ENCODE measurements around the gene LARP4B. TPM values are rescaled to one million over a fixed set of nuclear protein-coding genes. Genes with fewer than 3 reads are reported as not detected.

Gene LARP4B
- total RNA-seq, 4 donors from 2014 or later = 51.2 to 60.8 (median 56.5) TPM

DNA sequence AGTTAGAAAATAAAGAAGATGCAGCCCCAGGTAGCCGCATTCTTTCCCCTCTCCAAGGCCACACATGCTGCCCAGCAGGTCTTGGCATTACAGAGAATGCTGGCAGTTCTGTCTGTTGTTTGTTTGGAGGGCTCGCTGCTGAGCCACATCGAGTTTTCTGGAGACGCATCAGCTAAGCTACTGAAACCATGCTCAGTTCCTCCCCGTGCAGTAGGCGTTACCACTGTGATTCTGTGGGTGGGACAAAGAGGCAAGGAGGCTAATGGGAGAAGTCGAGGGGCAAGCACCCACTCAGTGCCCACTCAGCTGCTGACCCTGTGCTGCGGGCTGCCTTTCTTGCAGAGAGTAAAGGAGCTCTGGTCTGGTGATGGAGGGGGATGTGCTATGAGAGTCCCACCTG, 41.3 kb upstream of the LARP4B start:
- TF ChIP-seq, protein P1, sequence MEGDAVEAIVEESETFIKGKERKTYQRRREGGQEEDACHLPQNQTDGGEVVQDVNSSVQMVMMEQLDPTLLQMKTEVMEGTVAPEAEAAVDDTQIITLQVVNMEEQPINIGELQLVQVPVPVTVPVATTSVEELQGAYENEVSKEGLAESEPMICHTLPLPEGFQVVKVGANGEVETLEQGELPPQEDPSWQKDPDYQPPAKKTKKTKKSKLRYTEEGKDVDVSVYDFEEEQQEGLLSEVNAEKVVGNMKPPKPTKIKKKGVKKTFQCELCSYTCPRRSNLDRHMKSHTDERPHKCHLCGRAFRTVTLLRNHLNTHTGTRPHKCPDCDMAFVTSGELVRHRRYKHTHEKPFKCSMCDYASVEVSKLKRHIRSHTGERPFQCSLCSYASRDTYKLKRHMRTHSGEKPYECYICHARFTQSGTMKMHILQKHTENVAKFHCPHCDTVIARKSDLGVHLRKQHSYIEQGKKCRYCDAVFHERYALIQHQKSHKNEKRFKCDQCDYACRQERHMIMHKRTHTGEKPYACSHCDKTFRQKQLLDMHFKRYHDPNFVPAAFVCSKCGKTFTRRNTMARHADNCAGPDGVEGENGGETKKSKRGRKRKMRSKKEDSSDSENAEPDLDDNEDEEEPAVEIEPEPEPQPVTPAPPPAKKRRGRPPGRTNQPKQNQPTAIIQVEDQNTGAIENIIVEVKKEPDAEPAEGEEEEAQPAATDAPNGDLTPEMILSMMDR (IDR thresholded peaks at IDR 0.05; ENCODE audit: low read depth) = no peak

DNA sequence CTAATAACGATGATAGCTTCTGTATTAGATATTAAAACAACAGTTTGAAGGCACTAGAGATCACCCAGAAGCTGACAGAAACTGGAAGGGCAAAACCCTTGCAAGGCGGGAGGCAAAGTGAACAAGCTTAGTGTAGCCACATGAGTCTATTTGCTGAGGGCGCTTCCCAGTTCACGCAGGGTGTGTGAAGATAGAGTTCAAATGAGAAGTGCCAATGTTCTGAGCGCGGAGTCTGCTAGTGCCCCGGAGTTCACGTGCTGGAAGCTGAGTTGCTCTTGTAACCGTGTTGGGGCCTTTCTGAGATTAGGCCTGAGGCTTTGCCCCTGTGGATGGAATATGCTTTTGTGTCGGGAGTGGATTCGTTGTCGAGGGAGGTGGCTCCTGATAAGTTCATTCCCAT, 40.1 kb upstream of the LARP4B start:
- TF ChIP-seq, protein P1 (IDR thresholded peaks at IDR 0.05; ENCODE audit: low read depth) = no peak

DNA sequence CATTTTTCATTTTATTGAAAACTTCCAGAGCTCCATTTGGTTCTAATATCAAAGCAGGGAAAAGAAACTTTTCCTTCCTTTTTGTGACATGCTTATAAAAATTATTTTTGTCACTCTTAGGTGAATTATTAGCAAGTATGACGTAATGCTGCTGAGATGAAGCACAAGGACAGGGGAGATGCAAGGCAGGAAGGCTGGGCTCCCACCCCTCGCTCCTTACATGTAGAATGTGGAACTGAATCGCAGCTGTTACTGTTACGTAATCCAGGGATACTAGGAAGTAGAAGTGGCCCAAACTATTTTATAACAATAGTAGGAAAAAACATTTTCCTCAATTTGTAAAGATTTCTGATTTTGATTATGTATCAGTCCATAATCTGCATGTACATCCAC, 39.6 kb upstream of the LARP4B start:
- TF ChIP-seq, protein P1 (IDR thresholded peaks at IDR 0.05; ENCODE audit: low read depth) = no peak

DNA sequence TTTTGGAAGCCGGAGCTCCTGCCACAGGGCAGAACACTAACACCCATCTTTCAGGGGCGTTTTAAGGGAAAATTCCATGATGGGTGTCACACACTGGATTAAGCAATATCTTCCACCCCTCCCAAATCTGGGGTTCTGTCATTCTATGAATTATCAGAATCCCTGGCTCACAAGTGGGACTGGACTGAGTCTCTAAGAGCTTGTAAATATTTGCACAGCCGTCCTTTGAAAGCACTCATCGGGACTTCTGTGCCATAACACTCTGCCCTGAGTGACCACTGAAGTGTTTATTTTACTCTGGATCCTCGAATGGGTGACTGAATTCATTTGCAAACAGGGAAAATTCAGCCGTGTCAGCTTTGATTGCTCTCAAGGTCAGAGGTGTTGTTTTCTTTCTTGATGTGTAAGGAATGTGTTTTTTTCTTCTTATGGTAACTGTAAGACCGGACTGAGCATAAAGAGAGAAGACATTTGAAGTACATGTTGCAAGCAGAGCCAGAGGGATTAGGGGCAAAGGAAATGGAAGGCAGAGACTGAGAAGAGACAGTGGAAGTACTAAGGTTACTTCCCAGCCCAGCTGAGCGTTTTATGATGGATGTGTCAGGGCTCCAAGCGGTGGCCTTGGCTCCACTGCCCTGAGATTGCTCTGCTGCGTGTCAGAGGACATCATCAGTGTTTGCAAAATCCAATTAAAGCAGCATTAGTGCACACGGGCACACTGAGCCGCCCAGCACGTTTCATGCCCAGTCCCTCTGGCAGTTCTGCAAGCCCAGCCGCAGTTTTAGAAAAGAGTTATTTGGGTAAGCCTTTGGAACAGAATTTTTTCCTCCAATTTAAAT, 39.0 kb upstream of the LARP4B start:
- TF ChIP-seq, protein P1 (IDR thresholded peaks at IDR 0.05; ENCODE audit: low read depth) = no peak

DNA sequence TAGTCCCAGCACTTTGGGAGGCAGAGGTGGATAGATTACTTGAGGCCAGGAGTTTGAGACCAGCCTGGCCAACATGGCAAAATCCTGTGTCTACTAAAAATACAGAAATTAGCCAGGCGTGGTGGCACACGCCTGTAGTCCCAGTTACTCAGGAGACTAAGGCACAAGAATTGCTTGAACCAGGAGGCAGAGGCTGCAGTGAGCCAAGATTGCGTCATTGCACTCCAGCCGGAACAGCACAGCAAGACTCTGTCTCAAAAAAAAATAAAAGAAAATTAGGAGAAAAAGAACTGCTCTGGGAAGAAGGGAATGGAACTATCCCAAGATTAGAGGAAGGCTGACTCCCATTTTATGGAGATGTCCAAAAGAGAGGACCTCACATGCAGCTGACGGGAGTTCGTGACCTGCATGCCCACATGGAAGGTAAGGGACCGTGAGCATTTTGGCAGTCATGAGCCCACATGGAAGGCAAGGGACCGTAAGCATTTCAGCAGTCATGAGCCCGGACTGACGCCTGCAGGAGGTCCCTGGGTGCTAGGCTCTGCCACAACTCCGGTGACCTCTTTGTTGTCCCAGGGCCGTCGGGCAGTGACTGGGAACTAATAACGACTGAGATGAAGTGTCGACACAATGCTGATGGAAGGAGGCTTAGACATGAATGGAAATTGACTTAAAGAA, 38.1 kb upstream of the LARP4B start:
- TF ChIP-seq, protein P1 (IDR thresholded peaks at IDR 0.05; ENCODE audit: low read depth) = no peak

DNA sequence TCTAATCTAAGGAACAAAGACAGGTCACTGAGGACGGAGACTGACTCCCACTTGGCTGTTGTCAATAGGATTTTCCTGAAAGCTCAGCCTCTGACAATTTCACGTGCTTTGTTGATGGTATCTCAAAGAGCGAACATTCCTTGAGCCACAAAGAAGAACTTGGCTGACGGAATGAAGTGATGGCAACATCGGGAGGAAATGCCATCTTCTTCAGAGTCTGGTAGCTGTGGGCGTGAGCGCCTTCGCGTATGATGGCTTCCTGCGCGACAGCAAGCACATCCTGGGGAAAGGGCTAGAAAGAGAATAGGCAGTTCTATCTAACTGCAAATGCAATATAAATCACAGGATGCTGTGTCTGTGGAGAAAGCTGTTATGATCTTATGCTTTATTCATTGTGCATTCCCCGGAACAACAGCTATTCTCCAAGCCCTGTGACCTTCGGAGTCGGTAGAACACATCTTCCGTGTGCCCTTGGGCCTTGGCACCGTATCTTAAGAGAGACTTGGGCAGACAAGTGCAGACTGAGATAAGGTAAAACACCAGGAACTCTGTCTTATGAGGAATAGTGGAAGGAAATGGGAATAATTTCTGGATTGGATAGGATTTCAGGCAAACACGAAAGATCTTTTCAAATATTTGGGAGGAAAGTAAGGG, 37.2 kb upstream of the LARP4B start:
- TF ChIP-seq, protein P1 (IDR thresholded peaks at IDR 0.05; ENCODE audit: low read depth) = no peak

Data from subcutaneous adipose tissue (tissue), 4 donors.